GM21526 (cell line): Measurements from ENCODE around the gene RBM20.

Source experiments
- ATAC-seq: cut with Tn5 transposase; IDR thresholded peaks from one replicate; pipeline ENCODE4 v1.9.1; 2021; ENCODE audit warnings: moderate library complexity; ENCODE audit not compliant: unreplicated experiment, low FRiP score

RBM20 gene

DNA sequence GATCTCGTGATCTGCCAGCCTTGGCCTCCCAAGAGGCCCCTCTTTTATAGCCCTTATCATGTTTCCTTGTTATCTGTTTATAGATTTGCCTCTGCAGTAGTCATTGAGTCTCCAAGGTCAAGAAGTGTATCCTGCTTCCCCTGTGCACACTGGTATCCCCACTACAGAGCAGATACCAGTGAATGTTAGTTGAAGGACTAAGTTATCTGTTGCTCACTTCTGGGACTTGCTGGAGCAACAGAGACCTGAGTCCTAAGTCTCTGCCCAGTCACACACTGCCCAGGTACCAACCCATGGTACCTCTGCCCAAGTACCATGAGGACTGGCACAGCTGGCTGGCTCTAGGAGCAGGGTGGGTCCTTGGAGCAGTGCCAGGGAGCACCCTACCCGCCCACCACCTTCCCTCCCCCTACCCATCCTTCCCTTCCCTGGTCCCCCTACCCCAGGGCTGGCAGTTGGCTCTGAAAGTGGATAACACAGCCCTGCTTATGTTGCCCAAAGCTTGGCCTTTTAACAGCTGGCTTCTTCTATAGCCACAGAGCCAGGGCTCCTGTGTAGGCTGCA, 201.1 kb downstream of the RBM20 start:
- no peak for ATAC-seq

DNA sequence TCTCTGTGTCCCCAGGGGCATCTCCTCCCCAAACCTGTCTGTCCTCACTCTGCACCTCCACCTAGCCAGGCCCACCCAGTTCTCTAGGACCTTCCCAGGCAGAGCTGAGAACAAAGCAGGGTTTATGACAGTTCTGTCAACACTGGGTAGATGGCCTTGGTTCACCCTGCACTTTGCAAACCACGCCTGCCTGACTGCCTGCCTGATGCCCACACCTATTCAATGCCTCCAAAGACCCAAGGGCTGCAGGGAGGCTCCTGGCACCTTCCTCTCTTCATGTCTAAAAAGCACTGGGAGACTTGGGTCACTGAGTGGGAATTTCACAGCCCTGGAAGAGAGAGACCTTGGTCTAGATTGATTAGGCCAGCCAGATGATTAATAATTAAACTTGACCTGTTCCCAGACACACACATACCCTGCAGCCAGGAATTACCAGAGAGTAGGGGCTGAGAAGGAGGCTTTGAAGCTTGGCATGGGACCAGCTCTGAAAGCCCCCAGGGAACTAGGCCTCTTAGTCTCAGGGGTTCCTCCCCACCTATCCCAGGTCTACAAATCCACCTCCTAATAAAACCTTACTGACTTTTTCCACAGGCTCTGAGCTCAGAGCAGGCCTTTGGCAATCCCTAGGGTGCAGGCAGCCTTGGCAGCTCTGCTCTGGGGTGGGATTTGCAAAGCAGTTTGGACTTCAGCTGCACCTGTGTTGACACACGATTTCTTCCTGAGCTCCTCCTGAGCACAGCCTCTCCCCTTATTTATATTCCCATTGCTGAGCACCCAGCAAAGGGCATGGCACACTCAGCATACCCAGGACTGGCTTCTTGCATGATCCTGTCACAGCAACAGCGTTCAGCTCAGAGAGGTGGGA, 201.9 kb downstream of the RBM20 start:
- no peak for ATAC-seq

DNA sequence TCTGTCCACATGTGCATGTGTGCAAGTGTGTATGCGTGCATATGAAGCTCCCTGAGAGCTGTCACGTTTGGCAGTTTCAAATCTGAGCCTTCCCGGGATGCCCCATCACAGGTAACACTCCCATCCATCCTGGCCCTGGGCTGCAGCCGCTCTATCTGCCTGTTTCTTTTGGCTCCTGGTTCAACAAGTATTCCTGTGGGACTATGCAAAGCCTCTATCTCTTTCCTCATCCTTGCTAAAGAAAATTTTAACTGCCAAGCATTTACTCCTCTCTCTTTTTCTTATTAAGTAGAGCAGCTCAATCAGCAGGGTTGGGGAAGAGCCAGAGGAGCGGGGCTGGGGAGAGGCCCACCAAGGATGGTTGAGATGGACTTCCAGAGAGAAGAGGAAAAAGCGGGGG, 203.2 kb downstream of the RBM20 start:
- no peak for ATAC-seq

DNA sequence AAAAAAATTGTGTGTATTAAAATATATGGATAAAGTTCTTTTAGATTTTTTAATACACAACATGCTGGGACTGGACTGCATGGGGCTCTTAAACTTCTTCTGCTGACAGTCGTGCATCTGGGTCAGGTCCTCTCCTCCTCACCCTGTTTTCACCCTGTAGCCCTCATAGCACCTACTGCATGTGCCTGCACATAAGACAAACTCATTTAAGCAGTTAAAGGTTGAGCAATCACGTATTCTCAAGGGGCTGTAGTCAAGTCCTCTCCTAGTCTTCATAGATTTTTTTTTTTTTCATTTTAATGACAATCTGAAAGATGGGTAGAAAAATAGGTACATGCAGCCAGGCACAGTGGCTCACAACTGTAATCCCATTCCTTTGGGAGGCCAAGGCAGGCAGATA, 204.0 kb downstream of the RBM20 start:
- ATAC-seq, result no peak

DNA sequence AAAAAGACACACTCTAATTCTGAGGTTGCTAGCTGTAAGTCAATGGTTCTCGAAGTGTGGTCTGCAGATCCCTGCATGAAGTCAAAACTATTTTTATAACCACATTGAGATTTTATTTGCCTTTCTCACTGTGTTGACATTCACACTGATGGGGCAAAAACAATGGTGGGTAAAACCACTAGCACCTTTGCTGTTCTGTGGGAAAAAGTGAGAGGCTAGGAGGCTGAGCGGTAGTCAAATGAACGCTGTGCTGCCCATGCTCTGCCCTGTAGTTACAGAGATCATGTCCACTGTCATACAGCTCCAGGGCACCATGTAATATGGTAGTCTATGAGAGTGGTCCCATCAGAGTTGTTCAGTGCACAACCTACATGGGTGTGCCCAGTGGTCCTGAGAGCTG, 206.0 kb downstream of the RBM20 start:
- no peak for ATAC-seq

GRCh38 chr10:110851020-110851612, 207.0 kb downstream of the RBM20 start:
- ATAC-seq, result no peak

DNA sequence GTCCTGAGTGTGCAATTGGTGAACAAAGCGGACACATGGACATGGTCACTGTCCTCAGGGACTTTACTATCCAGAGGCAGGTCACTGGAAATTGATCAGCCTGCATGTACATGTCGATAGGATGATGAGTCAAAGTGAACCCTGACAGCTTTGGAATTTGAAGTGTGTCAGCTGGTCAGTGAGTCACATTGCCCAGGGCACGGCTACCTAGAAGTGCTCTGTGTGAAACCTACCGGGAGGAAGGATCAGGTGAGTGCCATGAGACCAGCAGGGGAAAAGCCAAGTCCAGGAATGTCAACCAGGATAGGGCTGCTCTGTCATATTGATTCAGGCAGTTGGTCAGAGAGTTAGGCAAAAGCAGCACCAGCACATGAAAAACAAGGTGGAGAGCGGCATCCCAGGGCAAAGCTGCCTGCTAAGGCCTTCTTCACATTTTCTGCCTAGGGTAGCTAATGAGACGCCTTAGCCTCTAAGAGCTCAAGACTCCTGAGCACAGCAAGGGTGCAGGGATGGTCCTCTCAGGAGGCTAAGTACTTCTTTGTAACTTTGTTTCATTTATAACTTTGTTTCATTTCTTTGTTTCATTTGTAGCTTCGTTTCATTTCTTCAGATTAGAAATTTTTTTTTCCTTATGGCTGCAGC, 208.2 kb downstream of the RBM20 start:
- ATAC-seq, result no peak

GRCh38 chr10:110852947-110853346, 208.8 kb downstream of the RBM20 start:
- no peak for ATAC-seq

- no peak for ATAC-seq
Observed at GRCh38 chr10:110853921-110854605, 209.9 kb downstream of the RBM20 start.

- ATAC-seq, result no peak
Observed at GRCh38 chr10:110857265-110858171, 213.4 kb downstream of the RBM20 start.

DNA sequence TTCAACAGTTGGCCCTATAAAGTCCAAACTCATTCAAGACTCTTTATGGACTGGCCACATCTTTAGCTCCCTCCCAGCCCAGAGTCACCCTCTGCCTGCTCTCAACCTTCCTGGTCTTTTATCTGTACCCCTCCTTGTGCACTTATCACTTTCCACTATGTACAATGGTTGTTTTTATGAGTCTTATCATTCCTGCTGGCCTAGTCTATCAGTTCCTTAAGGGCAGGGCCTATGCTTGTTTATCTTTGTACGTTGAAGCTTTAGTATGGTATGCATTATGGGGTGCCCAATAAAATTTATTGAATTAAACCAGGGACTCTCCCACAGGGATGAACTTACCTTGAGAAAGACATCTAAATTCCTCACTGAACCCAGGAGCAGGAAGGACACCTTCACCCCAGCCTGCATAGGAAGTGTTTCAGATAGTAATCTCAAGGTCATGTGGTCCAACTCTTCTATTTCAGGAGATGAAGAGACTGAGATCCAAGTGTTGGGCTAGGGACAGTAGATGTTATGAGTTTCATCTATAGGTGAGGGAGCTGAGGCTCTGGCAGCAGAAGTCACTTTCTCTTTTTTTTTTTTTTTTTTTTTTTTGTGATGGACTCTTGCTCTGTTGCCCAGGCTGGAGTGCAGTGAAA, 214.3 kb downstream of the RBM20 start:
- no peak for ATAC-seq

DNA sequence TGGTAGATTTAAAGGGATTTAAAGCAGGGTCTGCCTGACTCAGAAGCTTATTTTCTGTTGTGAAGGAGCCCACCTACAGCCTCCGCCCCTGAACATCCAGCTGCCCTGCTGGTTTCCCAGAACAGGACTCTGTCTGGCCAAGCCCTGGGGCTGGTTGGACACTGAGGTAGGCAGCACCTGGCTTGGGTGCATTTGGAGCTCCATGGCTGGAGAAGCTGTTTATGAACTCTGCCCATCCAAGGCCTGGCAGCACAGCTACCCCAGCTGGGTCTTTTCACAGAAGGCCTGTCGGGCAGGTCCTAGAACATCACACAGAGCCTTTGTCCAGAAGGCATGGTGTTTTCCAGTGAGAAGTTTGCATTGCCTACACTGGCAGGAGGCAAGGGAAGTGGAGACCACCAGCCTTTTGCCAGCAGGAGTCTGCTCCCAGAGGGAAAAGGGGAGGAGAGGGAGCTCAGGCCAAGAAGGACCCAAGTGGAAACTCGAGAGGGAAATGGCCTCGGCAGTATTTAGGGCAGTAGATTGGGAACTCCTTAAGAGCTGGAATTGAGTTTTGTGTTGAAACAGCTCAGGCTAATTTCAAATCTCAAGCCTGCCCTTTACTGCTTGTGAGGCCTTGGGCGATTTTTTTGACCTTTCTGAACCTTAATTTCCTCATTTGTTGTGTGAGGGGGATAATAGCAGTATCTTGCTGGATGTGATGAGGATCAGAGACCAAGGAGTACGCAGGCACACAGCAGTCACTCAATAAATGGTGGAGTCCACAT, 215.3 kb downstream of the RBM20 start:
- no peak for ATAC-seq

DNA sequence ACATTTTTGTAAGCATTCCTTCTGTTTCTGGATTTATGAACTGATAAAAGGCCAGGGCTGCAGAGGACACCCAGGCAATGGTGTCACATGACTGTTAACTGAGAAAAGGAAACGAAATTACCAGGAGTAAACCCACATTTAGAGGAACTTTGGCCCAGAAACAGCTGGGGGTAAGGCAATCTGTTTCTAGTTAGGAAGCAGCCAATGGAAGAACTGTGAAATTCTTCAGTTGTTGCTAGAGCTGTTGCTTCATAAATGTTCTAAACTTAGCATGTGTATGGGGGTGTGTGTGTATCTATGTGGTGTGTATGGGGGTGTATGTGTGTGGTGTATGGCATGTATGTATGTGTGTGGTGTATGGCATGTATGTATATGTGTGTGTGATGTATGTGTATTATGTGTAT, 215.8 kb downstream of the RBM20 start:
- no peak for ATAC-seq

DNA sequence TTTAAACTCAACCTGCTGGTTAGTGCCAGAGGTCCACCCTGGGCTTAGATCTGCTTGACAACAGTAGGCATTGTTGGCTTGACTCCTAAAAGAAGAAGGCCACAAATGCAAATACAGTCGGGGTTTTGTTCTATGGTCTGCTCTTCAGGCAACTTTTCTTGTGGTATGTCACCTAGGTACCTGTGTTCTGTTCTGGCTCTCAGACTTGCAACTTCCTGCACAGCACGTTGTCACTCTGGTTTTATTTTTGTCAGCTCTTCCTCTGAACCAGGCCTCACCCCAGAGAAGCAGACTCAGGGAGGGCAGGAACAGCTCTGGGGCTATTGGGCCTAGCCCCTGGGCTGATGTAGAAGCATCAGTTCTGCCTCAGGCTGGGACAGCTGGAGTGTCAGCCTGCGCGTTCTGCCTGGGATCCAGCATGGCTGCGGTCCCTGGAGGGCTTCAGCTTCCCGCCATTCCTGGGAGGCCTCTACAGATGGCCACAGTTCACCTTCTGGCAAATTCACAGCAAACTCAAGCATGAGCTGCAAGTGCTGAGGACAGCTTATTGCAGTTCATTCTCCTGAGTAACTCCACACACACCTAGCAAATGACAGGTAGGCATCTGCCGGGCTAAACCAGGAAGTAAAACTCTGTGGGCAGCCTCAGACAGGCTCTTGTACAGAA, 216.6 kb downstream of the RBM20 start:
- ATAC-seq, result peak; percentile 47

DNA sequence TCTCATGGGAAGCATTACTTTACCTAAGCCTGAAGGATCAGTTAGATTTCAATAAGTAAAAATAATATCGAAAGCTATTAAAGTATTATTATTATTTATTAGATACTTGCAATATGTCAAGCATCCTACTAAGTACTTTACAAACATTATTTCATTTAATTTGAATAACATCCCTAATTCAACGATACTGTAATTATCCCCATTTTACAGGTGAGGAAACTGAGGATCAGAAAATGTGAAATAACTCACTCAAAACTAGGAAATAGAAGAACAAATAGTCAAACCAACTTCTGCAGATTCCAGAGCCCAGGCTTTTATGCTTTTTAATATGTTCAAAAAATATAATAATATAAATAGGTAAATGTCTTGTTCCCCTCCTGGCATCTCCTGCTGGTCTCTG, 217.3 kb downstream of the RBM20 start:
- no peak for ATAC-seq

DNA sequence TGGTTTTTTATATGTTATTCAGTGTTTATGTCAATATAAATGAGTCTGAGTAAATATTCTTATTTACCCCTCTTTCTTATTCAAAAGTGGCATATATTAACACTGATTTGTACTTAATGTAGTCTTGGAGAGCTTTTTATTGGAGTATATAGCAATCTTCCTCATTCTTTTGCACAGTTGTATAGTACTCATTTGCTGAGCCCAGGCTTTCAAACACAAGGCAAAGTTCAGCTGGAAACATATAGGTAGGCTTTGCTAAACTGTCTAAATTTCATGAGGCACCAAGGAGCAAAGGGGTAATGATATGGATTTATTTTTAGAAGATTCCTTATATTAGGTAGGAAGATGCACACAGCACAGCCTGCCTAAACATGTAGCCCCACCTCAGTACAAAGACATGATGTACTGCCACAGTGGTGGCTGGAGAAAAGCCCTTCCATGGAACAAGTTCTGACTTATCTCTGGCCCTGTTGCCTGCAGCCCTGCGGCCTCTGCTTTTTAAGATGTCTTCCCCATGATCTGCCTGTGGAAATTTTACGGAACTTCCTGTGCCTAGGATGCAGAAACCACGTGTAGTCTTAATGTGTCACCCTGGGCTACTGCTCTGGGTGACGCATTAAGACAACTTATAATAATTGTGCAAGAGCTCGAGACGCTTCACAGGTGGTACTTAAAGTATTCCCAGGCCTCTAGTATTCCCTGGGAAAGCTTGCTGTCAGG, 218.0 kb downstream of the RBM20 start:
- ATAC-seq, result no peak

GRCh38 chr10:110862961-110863360, 218.8 kb downstream of the RBM20 start:
- ATAC-seq, result no peak
